Measurements from ENCODE around the gene TBX1.

DNA sequence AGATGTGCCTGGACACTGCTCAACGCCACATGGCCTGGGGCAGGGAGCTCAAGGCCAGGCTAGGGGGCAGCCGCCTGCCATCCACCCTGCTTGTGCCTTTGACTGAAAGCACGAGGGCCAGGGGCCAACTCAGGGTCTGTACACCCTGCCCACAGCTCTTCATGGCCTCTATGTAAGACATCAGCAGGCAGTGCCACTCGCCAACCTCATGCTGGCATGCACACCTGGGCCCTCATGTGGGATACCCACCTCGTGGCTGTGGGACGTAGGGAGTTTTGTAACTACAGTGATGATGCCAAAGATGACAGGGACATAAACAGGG lies 25.6 kb downstream of the TBX1 start:
- TF ChIP-seq, protein P1, sequence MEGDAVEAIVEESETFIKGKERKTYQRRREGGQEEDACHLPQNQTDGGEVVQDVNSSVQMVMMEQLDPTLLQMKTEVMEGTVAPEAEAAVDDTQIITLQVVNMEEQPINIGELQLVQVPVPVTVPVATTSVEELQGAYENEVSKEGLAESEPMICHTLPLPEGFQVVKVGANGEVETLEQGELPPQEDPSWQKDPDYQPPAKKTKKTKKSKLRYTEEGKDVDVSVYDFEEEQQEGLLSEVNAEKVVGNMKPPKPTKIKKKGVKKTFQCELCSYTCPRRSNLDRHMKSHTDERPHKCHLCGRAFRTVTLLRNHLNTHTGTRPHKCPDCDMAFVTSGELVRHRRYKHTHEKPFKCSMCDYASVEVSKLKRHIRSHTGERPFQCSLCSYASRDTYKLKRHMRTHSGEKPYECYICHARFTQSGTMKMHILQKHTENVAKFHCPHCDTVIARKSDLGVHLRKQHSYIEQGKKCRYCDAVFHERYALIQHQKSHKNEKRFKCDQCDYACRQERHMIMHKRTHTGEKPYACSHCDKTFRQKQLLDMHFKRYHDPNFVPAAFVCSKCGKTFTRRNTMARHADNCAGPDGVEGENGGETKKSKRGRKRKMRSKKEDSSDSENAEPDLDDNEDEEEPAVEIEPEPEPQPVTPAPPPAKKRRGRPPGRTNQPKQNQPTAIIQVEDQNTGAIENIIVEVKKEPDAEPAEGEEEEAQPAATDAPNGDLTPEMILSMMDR (IDR thresholded peaks at IDR 0.05) = no peak
- no peak for TF ChIP-seq POLR2AphosphoS5 (IDR thresholded peaks at IDR 0.05)
- TF ChIP-seq EP300 (IDR thresholded peaks at IDR 0.05) = no peak
- no peak for TF ChIP-seq POLR2A (IDR thresholded peaks at IDR 0.05; ENCODE audit: low read depth)
